Tibial nerve (tissue), 4 donors: ENCODE data around the gene IL20. TPM values are rescaled to one million over a fixed set of nuclear protein-coding genes. Genes with fewer than 3 reads are reported as not detected.

ENCODE experiments used
- DNase-seq, 2 donors: peaks; one replicate each; pipeline ENCODE4 v3.0.0-alpha.2; 2019; ENCODE audit warnings: low spot score in 2 of 2
- H3K27ac ChIP-seq, 4 donors: fragments of 200-600 bp; sonication (generic) in 3 of 4; one replicate each; pipeline ENCODE4 v1.5.1; 2017 to 2019; ENCODE audit warnings: mild to moderate bottlenecking in 1 of 4
- H3K27me3 ChIP-seq, 2 donors: fragments of 200-600 bp; sonication (generic) in 1 of 2; one replicate each; pipeline versions ENCODE4 v1.5.1 to v1.6.0; 2017 to 2019
- H3K36me3 ChIP-seq, 3 donors: fragments of 200-600 bp; sonication (generic); one replicate each; pipeline ENCODE4 v1.5.1; 2018 to 2019
- H3K4me1 ChIP-seq, 4 donors: fragments of 200-600 bp; sonication (generic) in 3 of 4; one replicate each; pipeline ENCODE4 v1.5.1; 2017 to 2019
- H3K4me3 ChIP-seq, 4 donors: fragments of 200-600 bp; sonication (generic) in 3 of 4; one replicate each; pipeline ENCODE4 v1.5.1; 2017 to 2019; ENCODE audit warnings: mild to moderate bottlenecking in 1 of 4, moderate library complexity in 1 of 4
- H3K9me3 ChIP-seq, 4 donors: fragments of 200-600 bp; sonication (generic) in 3 of 4; one replicate each; pipeline ENCODE4 v1.5.1; 2017 to 2019
- EP300 ChIP-seq, 2 donors: sonication (generic); formaldehyde crosslinking; IDR thresholded peaks; one replicate each; pipeline ENCODE4 v1.6.1; 2017; ENCODE audit warnings: antibody characterized with exemption in 2 of 2, mild to moderate bottlenecking in 1 of 2
- POLR2A ChIP-seq, 2 donors: fragments of 450-650 bp; IDR thresholded peaks; one replicate each; pipeline ENCODE4 v1.6.1; 2017; ENCODE audit warnings: antibody characterized with exemption in 2 of 2, mild to moderate bottlenecking in 2 of 2, moderate library complexity in 2 of 2
- WGBS, 2 donors: methylation state at CpG; one replicate each; pipeline ENCODE4 v1.1.5; 2018; 5-methylcytosine and 5-hydroxymethylcytosine counted together
- total RNA-seq, 4 donors: library from RNA; depleted of rRNA; stranded (reverse); fragments of >200 nt; gene quantifications; one replicate each; pipeline ENCODE4 v1.1.0, GENCODE V29; 2016
- TF ChIP-seq, protein P1 (sequence below), 5 experiments: fragments of 200-600 bp in 3 of 5; fragments of 450-650 bp in 2 of 5; sonication (generic) in 3 of 5; IDR thresholded peaks; one replicate each; pipeline ENCODE4 v1.5.1; 2016 to 2019; ENCODE audit warnings: antibody characterized with exemption in 5 of 5, mild to moderate bottlenecking in 3 of 5, moderate library complexity in 2 of 5

Gene IL20
- total RNA-seq, 4 donors from 2014 or later, result not detected

GRCh38 chr1:206895837-206896242 is 30.4 kb downstream of the IL20 start:
- DNase-seq, result no peak
- Histone ChIP-seq H3K4me3 (no peak overlapping the region), H3K9me3 (no peaks in the 10 kb centered on the region), H3K27ac (no peak overlapping the region), H3K36me3 (no peaks in the 10 kb centered on the region), H3K27me3 (no peaks in the 10 kb centered on the region), H3K4me1 (no peaks in the 10 kb centered on the region)
- TF ChIP-seq POLR2A (IDR thresholded peaks at IDR 0.05) (no peak), EP300 (IDR thresholded peaks at IDR 0.05) (no peak)
- TF ChIP-seq, protein P1, sequence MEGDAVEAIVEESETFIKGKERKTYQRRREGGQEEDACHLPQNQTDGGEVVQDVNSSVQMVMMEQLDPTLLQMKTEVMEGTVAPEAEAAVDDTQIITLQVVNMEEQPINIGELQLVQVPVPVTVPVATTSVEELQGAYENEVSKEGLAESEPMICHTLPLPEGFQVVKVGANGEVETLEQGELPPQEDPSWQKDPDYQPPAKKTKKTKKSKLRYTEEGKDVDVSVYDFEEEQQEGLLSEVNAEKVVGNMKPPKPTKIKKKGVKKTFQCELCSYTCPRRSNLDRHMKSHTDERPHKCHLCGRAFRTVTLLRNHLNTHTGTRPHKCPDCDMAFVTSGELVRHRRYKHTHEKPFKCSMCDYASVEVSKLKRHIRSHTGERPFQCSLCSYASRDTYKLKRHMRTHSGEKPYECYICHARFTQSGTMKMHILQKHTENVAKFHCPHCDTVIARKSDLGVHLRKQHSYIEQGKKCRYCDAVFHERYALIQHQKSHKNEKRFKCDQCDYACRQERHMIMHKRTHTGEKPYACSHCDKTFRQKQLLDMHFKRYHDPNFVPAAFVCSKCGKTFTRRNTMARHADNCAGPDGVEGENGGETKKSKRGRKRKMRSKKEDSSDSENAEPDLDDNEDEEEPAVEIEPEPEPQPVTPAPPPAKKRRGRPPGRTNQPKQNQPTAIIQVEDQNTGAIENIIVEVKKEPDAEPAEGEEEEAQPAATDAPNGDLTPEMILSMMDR (IDR thresholded peaks at IDR 0.05), result no peak
- 45 to 48% methylated on average over 3 of the region's 3 CpGs for WGBS, 2 donors

GRCh38 chr1:206896261-206896660 is 30.8 kb downstream of the IL20 start:
- no peak for DNase-seq
- Histone ChIP-seq H3K36me3 (no peaks in the 10 kb centered on the region), H3K9me3 (no peaks in the 10 kb centered on the region), H3K4me3 (no peak overlapping the region), H3K27ac (no peak overlapping the region), H3K27me3 (no peaks in the 10 kb centered on the region), H3K4me1 (no peaks in the 10 kb centered on the region)
- 60 to 65% methylated on average over 3 of the region's 3 CpGs for WGBS, 2 donors
- TF ChIP-seq, protein P1 (IDR thresholded peaks at IDR 0.05), result no peak
- TF ChIP-seq EP300 (IDR thresholded peaks at IDR 0.05) (no peak), POLR2A (IDR thresholded peaks at IDR 0.05) (no peak)

GRCh38 chr1:206897175-206897574 is 31.8 kb downstream of the IL20 start, which contains the start of gene IL24:
Gene IL24, plus strand, starts transcription at chr1:206897443. Its CDS starts 390 bp downstream, at chr1:206897833.
- no peak within 1 kb of the TSS for H3K27ac ChIP-seq

DNA sequence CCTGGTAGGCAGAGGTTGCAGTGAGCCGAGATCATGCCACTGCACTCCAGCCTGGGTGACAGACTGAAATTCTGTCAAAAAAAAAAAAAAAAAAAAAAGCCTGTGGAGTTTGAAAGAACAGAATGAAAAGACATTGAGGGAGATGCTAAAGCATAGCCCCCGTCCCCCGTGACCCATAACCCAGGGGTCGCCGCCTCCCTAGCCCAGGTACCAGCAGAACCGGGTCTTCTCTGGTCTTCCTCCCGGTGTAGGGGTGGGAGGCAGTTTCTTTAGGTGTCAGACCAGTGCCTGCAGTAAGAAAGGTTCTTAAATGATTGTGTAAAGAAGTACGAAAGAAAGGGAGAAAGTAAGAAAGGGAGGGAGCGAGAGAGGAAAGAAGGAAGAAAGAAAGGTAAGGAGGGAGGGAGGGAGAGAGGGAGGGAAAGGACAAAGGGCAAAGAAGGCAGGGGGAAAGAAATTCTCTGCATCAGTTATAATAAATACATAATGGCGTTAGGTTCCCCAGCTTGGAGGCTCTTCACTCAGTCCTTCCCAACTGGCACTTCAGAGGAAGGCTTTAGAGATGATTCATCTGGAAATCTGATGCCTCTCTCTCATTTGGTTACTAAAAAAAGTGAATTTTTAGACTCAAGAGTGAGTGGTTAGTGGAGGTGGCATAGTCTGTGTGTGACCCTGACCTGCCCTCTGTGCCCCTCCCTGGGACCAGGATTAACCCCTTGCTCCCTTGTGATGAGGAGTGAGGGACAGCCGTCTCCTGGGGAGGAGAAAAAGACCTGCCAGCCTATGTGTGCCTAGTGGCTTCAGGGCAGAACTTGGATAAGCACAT is 32.9 kb downstream of the IL20 start:
- Histone ChIP-seq H3K27ac (no peak overlapping the region), H3K9me3 (no peaks in the 10 kb centered on the region), H3K27me3 (no peaks in the 10 kb centered on the region), H3K4me3 (no peak overlapping the region), H3K36me3 (no peaks in the 10 kb centered on the region), H3K4me1 (no peaks in the 10 kb centered on the region)
- DNase-seq, result no peak
- WGBS, 2 donors, result 76 to 80% methylated on average over 11 of the region's 11 CpGs
- TF ChIP-seq, protein P1 (IDR thresholded peaks at IDR 0.05), result no peak
- no peak for TF ChIP-seq POLR2A (IDR thresholded peaks at IDR 0.05)
- TF ChIP-seq EP300 (IDR thresholded peaks at IDR 0.05), result no peak

More at GRCh38 chr1:206897175-206897574, 31.8 kb downstream of the IL20 start, which contains the start of gene IL24:
- Histone ChIP-seq H3K9me3 (no peaks in the 10 kb centered on the region), H3K4me1 (no peaks in the 10 kb centered on the region), H3K4me3 (no peak within 1 kb of the TSS), H3K36me3 (no peaks in the 10 kb centered on the region), H3K27me3 (no peaks in the 10 kb centered on the region)
- 62 to 69% methylated on average over 4 of the region's 4 CpGs for WGBS, 2 donors
- no peak for DNase-seq
- TF ChIP-seq EP300 (IDR thresholded peaks at IDR 0.05) (no peak), POLR2A (IDR thresholded peaks at IDR 0.05) (no peak)
- TF ChIP-seq, protein P1 (IDR thresholded peaks at IDR 0.05), result no peak

GRCh38 chr1:206898915-206899431 is 33.5 kb downstream of the IL20 start:
- TF ChIP-seq, protein P1 (IDR thresholded peaks at IDR 0.05), result no peak
- TF ChIP-seq EP300 (IDR thresholded peaks at IDR 0.05) (no peak), POLR2A (IDR thresholded peaks at IDR 0.05) (no peak)
- Histone ChIP-seq H3K9me3 (no peaks in the 10 kb centered on the region), H3K27ac (no peak overlapping the region), H3K27me3 (no peaks in the 10 kb centered on the region), H3K4me1 (no peaks in the 10 kb centered on the region), H3K36me3 (no peaks in the 10 kb centered on the region), H3K4me3 (no peak overlapping the region)
- no peak for DNase-seq
- 79 to 80% methylated on average over 13 of the region's 13 CpGs for WGBS, 2 donors
